Dedifferentiated amniotic fluid mesenchymal stem cell (primary cell): ENCODE results near the gene KCNJ6.

Experiments
- DNase-seq: peaks from one replicate; pipeline ENCODE4 v3.0.0-alpha.2; 2016; ENCODE audit errors: extremely low spot score

Gene KCNJ6

DNA sequence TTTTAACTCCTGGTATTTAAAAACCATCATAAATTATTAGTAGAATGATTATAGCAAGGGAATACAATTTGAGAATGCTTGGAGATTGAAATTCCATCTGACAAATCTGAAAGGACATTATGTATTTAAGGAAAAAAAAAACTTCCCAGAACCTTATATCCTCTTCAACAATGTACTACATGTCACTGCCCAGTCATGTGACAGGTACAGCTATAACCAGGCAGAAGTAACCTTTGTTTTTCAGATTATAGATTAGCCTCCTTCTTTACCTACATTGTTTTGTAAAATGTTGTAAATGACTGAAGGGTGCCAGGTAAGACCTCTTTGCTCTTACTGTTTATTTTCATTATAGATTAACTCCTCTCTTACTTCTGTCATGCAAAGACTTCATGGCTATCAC, 96.9 kb downstream of the KCNJ6 start:
- DNase-seq: no peak

DNA sequence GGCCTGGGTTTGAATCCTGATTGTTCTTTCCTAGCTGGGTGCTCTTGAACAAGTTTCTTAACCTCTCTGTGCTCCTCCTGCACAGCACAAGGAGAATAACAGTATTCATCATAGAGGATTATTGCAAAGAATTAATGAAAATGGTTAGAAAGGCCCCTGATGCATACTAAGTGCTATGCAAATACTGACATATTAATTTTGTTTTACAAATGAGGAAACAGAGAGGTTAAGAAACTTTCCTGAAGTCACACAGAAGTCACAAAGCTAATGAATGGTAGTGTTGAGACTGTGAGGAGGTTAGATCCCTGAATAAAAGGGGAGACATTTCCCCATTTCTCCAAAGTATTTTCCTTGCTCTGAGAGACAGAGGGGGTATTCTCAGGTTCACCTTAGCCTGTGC, 99.0 kb downstream of the KCNJ6 start:
- DNase-seq: no peak

DNA sequence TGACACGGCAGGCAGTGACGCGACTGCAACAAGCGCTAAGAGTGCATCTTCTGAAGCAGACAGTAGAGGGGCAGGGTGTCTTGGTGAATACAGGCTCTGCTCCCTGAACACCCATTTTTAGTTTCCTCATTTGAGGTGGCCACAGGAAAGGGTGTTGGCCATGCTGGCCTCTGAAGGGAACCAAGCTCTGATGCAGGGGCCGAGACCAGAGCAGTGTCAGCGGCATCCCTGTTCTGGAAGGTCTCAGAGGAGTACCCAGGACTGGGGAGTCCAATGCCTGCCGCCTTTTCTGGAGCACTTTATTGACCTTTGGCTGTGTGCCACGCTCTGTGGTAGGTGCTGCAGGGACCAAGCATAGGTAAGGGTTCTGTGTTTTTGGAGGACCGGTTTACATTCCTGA, 100.4 kb downstream of the KCNJ6 start:
- DNase-seq: no peak

DNA sequence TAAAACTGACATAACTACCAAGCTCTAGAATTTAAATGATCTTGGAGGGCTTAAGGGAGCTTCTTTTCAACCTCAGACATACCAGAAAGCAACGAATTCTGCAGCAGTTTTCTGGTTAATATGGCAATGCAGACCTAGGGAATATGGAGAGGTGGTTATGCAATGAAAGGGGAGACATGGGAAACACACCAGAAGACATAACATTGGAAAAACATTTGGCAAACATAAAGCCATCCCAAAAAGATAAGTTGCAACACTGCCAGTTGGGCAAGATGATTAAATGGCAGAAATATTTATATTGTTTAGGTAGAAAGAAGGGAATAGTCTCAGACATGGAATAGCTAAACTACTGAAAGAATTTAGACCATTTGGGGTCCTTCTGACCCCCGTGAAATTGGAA, 104.5 kb downstream of the KCNJ6 start:
- no peak for DNase-seq

DNA sequence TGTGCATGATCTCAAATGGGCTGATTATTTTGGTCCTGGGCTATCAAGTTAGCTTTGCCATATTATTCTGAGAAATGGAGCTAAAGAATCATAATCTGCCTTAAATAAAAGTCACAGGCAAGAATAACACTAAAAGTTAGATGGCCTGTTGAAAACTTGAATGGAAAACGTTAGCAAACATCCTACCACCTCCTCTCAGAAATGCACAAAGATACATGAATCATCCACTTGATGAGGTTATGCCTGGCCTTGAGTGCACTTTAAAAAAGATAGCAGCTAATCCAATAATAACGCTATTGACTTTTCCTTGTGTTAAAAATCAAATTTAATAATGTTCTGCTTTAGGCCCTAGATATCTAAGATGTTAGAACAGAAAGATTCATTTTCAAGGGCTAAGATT, 108.0 kb downstream of the KCNJ6 start:
- DNase-seq: no peak

DNA sequence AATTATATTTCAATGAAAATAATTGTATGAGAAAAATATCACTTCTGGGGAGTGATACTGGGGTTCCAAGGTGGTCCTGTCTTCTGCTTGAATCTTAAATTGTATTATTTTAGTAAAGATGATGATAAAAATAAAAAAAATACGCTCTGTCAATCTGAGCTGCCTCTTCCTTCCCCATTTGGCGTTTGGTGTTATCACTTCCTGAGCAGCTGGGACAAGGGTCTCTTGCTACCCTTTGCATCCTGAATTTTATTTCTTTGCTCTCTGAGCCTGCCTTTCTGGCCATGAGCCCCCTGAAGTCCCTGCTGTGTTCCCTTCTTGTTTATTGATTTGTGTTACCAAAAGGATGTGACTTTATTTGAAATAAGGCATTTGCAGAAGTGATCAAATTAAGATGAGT, 111.0 kb downstream of the KCNJ6 start:
- DNase-seq: no peak

DNA sequence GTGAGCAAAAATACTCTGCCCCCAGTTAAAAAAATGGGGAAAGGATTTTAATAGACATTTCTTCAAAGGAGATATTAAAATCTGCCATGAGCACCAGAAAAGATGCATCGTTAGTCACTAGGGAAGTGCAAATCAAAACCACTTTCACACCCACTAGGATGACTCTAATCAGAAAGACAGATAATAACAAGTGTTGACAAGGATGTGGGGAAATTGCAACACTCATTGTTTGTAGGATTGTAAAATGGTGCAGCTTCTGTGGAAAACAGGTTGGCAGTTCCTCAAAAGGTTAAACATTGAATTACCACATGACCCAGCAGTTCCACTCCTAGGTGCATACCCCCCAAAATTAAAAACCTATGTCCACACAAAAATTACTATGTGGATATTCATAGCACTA, 112.3 kb downstream of the KCNJ6 start:
- DNase-seq: no peak

DNA sequence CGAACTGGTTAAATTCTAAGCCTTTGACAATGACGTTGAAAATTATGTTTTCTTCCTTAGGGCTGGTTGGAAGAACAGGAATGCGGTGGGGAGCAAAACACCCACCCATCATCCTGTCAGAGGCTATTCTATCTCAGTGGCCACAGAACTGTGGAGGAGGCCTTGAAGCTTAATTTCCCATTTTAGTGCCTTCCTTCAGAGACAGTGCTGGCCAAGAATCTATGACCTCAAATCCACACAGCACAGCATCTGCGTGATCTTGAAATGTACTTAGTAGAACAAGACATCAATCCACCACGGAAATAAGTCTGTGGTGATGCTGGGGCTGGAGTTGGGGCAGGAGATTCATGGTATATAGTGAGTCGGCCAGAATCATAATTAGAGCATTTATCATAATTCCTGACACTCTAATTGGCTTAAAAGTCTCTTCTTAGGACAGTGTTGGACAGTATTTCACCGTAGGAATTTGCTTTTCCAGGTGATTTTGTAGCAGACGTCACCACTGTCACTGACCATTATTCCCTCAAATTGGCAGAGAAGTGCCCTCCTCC, 113.1 kb downstream of the KCNJ6 start:
- DNase-seq: no peak

DNA sequence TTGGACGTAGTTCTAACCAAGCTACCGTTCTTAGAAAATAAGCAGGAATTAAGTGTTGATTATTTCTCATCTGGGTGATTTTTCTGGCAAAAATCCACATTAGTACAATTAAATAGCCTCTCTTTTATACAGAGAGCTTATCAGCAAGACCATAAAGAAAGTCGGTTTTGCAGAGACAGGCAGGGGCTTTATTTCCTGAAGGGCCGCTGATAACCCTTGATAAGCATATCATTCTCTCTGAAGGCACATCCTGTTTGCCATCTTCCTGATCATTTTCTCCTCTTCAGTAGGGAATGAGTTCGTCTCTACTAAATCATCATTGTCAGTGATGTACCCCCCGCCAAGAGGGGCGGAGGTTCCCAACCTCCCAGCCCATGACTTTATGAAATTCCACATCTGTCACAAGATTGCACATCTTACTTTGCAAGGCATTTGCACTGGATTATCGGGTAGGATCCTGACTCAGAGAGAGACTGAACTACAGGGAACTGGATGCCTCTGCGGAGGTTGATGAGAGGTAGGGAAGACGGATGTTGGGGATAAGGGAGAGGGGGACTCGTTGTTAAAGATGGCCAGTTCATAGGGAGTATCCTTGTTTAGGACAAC, 115.7 kb downstream of the KCNJ6 start:
- DNase-seq: no peak

DNA sequence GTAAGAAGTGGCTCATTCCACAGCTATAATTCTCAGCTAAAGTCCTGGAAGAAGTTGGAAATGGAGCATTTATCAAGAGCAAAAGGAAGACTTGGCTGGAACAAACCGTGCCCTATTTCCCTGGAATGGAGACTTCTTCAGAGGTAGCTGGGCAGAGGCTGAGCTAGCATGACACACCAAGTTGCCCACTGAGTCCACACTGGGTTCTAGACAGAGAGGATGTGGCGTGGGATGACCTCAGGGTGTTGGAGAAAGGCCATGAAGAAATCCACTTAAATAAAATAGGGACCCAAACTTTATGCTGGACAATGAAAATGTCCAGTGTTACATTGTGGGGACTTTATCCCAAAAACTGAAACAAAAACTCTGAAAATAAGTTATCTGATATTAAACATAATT, 116.2 kb downstream of the KCNJ6 start:
- no peak for DNase-seq

DNA sequence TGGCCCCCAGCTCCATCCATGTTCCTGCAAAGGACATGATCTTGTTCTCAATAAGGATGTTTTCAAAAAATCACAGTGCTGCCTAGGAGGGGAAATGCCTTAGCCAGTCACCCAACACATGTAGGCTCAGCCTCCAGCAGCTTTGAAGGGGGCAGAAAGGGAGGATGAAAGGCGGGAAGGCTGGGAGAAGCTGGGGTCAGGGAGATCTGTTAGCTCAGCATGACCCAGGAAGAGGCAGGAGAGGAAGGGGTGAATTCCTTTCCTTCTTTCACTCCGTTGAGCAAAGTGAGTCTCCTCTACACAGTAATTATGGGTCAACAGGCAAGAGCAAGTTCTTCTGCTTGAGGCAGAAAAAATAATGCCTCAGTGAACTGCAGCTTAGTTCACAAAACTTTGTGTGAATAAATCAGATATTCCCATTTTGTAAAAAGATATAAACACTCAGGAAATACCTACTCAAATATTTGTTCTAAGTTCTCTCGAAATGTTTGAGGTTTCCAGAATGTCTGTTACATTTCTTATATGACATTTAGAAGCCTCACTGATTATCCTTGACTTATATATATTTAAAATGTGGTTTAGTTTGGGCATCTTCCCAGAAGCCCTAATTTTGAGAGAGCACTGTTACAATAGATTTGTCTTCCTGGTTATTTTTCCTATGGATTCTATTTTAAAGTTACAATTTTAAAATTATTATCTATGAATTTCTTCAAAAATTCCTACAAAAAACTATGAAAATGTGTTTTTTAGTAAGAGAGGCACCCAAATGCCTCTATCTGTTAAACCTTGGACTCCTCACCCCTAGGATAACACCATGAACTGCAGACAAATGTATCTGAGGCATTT, 116.8 kb downstream of the KCNJ6 start:
- no peak for DNase-seq

DNA sequence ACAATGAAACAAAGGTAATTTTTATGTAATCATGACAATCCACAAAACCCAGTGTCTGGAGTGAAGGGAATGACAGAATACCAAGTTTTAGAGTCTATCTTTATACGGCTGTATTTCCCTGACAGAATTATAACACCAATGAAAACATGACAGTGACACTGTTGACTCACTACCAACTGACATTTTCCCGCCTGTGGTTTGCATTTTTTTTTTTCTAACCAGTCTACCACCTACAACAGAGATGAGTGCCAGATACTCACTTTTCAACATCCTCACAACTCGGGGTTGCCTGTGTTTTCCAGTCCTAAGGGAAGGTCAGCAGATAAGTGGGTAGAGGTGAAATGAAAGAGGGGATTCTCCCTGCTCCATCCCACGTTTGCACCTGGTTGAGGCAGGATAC, 118.9 kb downstream of the KCNJ6 start:
- DNase-seq: no peak

DNA sequence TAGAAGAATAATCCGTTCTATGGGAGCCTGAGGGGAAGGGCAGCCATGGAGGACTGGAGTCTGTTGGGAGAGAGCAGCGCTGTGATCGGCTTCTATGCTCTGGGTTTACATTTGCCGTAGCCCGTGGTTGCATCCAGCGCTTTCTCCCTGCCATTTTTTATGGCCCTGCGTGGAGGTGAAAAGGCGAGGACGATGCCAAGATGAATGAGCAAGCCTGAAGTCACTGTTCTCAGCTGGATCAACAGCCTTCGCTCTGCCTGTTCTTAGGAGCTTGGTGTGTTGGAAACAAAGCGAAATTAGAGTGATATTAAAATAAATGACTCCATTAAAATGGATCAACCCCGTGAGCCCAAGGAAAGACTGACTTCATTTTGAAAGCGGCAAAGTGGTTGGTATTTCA, 120.2 kb downstream of the KCNJ6 start:
- DNase-seq: no peak

DNA sequence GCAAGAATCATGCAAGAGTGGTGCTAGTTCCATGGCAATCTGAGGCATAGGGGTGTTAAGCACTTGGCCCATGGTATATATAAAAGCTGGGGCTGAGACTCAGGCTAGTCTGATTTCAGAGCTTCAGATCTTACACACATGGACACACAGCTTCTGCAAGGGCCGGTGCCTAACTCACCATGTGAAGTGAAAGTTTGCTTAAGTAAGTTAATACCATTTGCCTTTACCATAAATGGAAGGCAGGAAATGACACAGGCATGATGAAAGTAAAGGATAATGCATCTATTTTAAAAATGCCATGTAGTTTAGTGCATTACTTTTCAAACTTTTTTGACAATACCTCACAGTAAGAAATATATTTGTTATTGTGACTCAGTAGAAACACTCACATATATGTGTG, 122.6 kb downstream of the KCNJ6 start:
- DNase-seq: no peak

DNA sequence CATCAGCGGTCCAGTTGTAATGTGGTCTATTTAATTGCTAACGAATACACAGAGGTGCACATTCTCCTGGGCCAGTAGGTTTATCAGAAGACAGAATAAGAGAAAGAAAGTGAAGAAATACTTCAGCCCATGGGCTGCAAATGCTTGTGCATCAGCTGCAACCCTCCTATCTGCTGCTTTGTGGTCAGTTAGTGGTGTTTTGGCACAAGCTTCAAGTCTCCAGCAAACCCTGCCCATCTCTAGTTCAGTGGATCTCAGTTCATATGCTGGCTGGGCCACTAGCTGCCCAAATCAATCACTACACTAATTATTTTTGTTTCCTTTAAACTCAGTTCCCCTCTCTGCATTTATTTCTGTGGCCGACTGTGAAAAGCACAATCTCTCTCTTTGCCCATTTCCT, 124.2 kb downstream of the KCNJ6 start:
- DNase-seq: no peak

DNA sequence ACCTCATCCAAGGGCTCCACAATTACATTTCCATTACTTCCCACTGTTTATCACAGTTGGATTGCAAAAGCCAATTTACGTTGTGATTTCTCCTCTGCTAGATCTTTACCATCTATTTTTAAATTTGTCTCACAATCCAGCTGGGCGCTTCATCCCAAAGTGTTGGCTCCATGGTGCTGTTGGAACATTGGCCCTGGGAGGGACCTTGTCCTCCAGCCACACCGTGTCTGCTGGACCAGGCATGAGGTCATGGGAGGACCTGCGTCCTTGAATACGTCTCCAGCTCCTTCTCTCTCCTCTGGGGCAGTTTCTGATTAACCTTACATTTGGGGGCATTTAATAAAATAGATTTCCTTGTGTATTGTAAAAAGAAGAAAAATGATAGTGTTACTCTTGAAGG, 125.4 kb downstream of the KCNJ6 start:
- DNase-seq: no peak

DNA sequence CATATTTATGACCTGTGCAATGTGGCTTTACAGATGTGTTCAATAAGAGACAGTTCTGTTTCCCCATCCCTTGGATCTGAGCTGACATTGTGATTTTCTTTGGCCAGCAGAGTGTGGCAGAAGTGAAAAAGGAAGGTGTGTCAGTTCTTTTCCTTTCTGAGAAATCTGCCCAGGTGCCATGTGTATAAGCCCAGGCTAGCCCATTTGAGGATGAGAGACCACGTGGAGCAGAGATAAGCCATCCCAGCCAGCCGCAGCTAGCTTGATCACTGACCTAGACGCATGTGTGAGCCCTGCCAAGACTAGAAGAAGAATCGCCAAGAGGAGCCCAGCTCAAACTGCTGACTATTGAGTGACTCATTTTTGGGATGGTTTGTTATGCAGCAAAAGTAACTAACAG, 127.8 kb downstream of the KCNJ6 start:
- no peak for DNase-seq

DNA sequence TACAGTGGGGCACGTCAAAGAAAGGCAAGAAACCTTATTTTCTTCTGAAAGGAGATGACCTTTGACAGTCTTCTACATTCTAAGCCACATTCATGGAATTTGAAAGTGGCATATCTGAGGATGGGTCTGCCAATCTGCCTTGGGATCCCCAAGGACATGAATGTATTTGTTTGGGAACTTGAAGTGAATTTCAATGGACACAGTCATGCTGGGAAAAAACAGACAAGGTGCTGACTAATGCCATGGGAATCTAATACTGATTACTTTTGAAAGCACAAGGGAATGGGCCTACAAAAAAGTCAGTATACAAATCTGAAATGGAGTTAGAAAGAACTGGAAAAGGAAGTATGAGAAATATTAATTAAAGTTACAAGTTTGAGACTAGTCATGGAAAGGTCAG, 128.8 kb downstream of the KCNJ6 start:
- DNase-seq: peak; percentile 50

DNA sequence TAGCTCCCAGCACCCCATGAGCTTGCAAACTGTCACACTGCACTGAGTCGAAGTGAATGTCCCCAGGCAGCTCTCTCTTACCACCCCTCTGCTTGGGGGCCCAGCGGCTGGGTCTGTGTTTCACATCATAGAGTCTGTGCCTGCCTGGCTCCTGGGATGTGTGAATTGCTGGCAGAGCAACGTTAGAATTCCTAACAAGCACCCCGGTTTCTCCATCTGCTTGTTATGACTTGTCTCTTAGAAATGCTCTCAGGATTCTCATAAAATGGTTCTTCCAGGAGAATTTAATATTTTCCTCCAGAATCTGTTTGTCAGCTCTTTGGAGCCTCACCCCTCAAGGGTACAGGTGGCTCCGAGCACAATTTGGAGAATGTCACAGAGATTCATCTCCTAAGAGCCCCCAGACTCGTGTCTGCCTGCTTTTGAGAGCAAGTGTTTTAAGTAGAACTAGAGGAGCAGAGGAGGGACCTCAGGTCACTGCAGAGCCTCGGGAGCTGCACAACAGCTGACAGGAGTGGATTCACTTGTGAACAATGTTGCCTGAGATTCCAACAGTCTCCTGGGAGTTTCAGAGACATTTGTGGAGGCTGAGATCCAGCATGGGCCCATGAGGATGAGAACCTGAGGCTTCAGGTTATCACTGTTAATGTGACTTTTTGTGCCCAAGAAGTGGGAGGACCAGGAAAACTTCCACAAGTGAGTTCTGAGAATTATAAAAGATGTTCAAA, 131.5 kb downstream of the KCNJ6 start:
- DNase-seq: no peak

DNA sequence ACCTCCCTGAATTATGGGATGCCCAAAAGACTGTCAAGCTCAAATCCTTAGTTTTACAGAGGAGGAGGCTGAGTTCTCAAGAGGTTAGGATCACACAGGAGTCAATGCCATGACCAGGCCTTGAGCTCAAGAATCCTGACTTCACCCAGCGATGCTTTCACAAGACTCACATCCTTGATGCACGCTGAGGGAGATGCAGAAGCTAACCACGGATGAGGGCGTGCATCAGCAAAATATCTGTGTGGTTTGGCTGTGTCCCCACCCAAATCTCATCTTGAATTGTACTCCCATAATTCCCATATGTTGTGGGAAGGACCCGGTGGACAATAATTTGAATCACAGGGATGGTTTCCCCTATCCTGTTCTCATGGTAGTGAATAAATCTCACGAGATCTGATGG, 133.2 kb downstream of the KCNJ6 start:
- no peak for DNase-seq

DNA sequence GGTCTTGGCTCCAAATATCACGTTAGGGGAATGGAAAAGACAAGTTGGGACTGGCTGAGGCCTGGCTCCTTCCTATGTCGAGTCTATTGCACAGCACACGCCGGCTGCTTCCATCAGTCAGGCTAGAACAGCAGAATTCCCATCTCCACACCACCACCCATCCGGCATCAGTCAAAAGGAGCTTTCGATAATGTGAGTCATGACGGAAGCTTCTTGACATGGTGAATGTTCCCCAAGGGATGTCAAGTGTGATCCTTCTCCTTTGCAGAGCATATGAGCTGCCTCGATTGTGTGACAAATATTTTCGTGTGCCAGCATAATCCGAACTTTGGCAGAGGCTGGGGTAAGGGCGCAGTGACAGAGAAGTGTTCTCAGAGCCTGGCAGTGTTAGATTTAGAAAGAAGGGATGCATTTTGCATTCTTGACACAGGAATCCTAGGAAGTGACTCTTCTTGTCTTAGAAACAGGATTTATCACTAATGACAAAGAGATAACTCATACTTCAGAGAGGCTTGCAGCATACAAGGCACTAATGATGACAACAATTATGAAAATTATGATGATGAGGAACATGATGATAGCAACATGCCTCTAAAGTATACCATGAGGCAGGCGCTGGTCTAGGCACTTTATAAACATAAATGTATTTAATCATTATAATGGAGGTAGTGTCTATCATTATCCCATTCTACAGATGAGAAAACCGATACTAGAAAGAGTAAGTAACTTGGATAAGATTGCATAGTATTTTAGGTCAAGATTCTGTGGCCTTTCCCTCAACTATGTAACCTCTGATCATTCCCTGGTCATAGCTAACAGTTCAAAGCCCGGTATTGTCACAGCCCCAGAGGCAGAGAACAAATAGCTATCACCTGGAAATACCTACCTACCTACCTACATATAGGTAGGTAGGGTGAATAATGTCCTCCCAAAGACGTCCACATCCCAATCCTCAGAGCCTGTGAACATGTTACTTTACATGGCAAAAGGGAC, 135.0 kb downstream of the KCNJ6 start:
- DNase-seq: no peak

DNA sequence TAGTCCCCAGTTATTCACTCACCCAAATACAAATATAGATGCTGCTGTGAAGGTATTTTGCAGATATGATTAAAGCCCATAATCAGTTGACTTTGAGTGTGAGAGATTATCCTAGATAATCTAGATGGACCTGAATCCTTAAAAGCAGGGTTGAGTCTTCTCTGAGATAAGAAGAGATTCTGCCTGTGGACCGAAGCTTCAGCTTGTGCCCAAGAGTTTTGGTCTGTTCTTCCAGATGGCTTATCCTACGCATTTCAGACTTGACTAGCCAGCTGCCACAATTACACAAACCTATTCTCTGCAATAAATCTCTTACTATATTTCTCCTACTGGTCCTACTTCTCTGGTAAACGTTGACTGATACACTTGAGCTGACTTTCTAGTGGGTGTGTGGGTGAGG, 145.1 kb downstream of the KCNJ6 start:
- DNase-seq: no peak
